A549 (cell line): ENCODE results near the gene CALR3.

Experiments used
- EP300 ChIP-seq, 2 experiments: fragments of >200 bp; sonication (Bioruptor Twin); formaldehyde crosslinking; IDR thresholded peaks; 2 replicates in 1 of 2; 3 replicates in 1 of 2; pipeline ENCODE4 v1.6.1; 2016 to 2017
- KDM1A ChIP-seq: fragments of 200-600 bp; sonication (generic); IDR thresholded peaks from 2 replicates; pipeline ENCODE4 v1.6.1; 2016; ENCODE audit warnings: low read depth, mild to moderate bottlenecking
- MAX ChIP-seq: IDR thresholded peaks from 2 replicates; pipeline ENCODE4 v1.6.1; 2012
- NR3C1 ChIP-seq: fragments of >200 bp; sonication (Bioruptor Twin); formaldehyde crosslinking; IDR thresholded peaks from 3 replicates; pipeline ENCODE4 v1.6.1; 2017
- RAD21 ChIP-seq, 2 experiments: fragments of >200 bp in 1 of 2; sonication (Bioruptor Twin) in 1 of 2; formaldehyde crosslinking in 1 of 2; IDR thresholded peaks in 1 of 2; conservative IDR thresholded peaks in 1 of 2; 2 replicates in 1 of 2; 3 replicates in 1 of 2; pipeline ENCODE4 v1.6.1; 2012 to 2018; ENCODE audit warnings: inconsistent platforms in 1 of 2
- RNF2 ChIP-seq: fragments of 200-600 bp; sonication (generic); IDR thresholded peaks from 2 replicates; pipeline ENCODE4 v1.6.1; 2016; ENCODE audit warnings: low read depth, mild to moderate bottlenecking, antibody characterized with exemption, moderate library complexity, borderline replicate concordance
- SMC3 ChIP-seq: fragments of >200 bp; sonication (Bioruptor Twin); formaldehyde crosslinking; IDR thresholded peaks from 3 replicates; pipeline ENCODE4 v1.6.1; 2018; ENCODE audit warnings: inconsistent platforms
- ZC3H11A ChIP-seq: fragments of 450-650 bp; IDR thresholded peaks from 2 replicates; pipeline ENCODE4 v1.6.1; 2014; ENCODE audit warnings: antibody characterized with exemption, mild to moderate bottlenecking
- TF ChIP-seq, protein P1 (sequence below): fragments of >200 bp; sonication (Bioruptor Twin); formaldehyde crosslinking; IDR thresholded peaks from 3 replicates; pipeline ENCODE4 v1.5.1; 2016

DNA sequence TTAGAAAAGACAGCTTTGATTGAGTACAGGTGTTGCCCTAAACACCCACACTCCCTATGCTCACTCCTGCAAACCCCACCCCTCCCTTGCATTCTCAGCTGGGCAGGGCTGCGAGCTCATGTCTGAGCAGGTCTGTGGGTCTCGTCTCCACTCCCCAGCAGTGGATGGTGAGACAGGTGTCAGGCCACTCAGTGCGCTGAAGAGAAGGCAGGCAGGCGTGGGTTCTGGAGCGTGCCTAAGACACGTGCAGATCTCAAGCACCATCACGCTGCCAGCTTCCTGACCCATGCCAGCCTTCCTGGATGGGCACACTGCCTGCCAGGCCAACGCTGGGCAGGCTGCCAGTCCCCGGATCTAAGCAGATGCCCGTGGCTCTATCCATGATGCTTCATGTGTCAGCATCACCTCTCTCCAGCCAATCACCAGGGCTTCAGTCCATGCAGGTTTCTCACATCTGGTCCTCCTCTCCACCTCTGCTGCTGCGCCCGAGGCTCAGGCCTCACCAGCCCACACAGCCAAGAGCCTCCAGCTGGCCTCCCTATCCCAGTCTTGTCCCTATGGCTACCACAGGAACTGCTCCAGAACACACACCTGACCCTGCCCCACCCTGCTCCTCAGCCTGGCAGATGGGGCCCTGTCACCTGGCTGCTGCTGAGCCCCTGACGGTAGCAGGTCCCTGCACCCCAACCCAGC, 66.8 kb downstream of the CALR3 start:
- TF ChIP-seq, protein P1, sequence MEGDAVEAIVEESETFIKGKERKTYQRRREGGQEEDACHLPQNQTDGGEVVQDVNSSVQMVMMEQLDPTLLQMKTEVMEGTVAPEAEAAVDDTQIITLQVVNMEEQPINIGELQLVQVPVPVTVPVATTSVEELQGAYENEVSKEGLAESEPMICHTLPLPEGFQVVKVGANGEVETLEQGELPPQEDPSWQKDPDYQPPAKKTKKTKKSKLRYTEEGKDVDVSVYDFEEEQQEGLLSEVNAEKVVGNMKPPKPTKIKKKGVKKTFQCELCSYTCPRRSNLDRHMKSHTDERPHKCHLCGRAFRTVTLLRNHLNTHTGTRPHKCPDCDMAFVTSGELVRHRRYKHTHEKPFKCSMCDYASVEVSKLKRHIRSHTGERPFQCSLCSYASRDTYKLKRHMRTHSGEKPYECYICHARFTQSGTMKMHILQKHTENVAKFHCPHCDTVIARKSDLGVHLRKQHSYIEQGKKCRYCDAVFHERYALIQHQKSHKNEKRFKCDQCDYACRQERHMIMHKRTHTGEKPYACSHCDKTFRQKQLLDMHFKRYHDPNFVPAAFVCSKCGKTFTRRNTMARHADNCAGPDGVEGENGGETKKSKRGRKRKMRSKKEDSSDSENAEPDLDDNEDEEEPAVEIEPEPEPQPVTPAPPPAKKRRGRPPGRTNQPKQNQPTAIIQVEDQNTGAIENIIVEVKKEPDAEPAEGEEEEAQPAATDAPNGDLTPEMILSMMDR, result no peak
- TF ChIP-seq MAX (no peak), ZC3H11A (no peak), SMC3 (no peak), RNF2 (no peak), EP300 (IDR thresholded peaks at IDR 0.05) (no peak), KDM1A (no peak), RAD21 (conservative IDR thresholded peaks at IDR 0.05 in 1 of 2, IDR thresholded peaks at IDR 0.05 in 1 of 2) (no peak), NR3C1 (no peak)
